Measurements from ENCODE around the gene CD207. TPM values are rescaled to one million over a fixed set of nuclear protein-coding genes. Genes with fewer than 3 reads are reported as not detected.

Gene CD207
- total and polyA plus RNA-seq, 2 experiments from 2014 or later = not detected

- no peaks in the 10 kb centered on the region for H3K9me3 ChIP-seq (ENCODE audit: low read depth)
- no peak overlapping the region for H2AFZ ChIP-seq
- H3K27ac ChIP-seq = no peak overlapping the region
- no peaks in the 10 kb centered on the region for H3K79me2 ChIP-seq
- H3K27me3 ChIP-seq = no peaks in the 10 kb centered on the region
- no peak for TF ChIP-seq CTCF (IDR thresholded peaks at IDR 0.05; ENCODE audit: poor library complexity)
- H3K4me3 ChIP-seq = no peak overlapping the region
- H3K4me2 ChIP-seq = no peak overlapping the region
- no peaks in the 10 kb centered on the region for H3K9me2 ChIP-seq (replicated peaks; ENCODE audit: insufficient read depth)
- no peaks in the 10 kb centered on the region for H3K36me3 ChIP-seq (replicated peaks; ENCODE audit: insufficient read depth, low read depth)
- no peaks in the 10 kb centered on the region for H4K20me1 ChIP-seq (ENCODE audit: insufficient read depth, poor library complexity, severe bottlenecking)
- 90% methylated on average over 8 of the region's 8 CpGs for WGBS (ENCODE audit: low lambda C conversion rate, missing lambda C conversion rate)
- no peaks in the 10 kb centered on the region for H3K4me1 ChIP-seq (ENCODE audit: insufficient read depth)
- DNase-seq (ENCODE audit: low spot score) = no peak
These were observed 12.8 kb downstream of the CD207 start for GRCh38 chr2:70822843-70823242.

GRCh38 chr2:70820499-70820898 is 15.1 kb downstream of the CD207 start, which contains the start of gene CLEC4F:
Gene CLEC4F, minus strand, starts transcription at chr2:70820599. Its CDS starts 76 bp downstream, at chr2:70820523.
- no peaks in the 10 kb centered on the region for H3K36me3 ChIP-seq (replicated peaks; ENCODE audit: insufficient read depth, low read depth)
- H4K20me1 ChIP-seq (ENCODE audit: insufficient read depth, poor library complexity, severe bottlenecking) = no peaks in the 10 kb centered on the region
- no peaks in the 10 kb centered on the region for H3K9me3 ChIP-seq (ENCODE audit: low read depth)
- 85% methylated on average over 6 of the region's 7 CpGs for WGBS (ENCODE audit: low lambda C conversion rate, missing lambda C conversion rate)
- H3K79me2 ChIP-seq = no peaks in the 10 kb centered on the region
- H3K27ac ChIP-seq = no peak within 1 kb of the TSS
- no peak within 1 kb of the TSS for H2AFZ ChIP-seq
- H3K27me3 ChIP-seq = no peaks in the 10 kb centered on the region
- H3K4me1 ChIP-seq (ENCODE audit: insufficient read depth) = no peaks in the 10 kb centered on the region
- TF ChIP-seq EZH2 (IDR thresholded peaks at IDR 0.05; ENCODE audit: borderline replicate concordance) = no peak
- TF ChIP-seq EZH2phosphoT487 (IDR thresholded peaks at IDR 0.05; ENCODE audit: low read depth, severe bottlenecking, unreplicated experiment) = no peak
- no peak for TF ChIP-seq CTCF (IDR thresholded peaks at IDR 0.05; ENCODE audit: poor library complexity)
- no peak within 1 kb of the TSS for H3K4me3 ChIP-seq
- H3K9me2 ChIP-seq (replicated peaks; ENCODE audit: insufficient read depth) = no peaks in the 10 kb centered on the region
- DNase-seq (ENCODE audit: low spot score) = no peak
- no peak within 1 kb of the TSS for H3K4me2 ChIP-seq

GRCh38 chr2:70817284-70817954 is 18.2 kb downstream of the CD207 start:
- no peak overlapping the region for H3K4me3 ChIP-seq
- 90% methylated on average over 3 of the region's 3 CpGs for WGBS (ENCODE audit: low lambda C conversion rate, missing lambda C conversion rate)
- TF ChIP-seq EZH2 (IDR thresholded peaks at IDR 0.05; ENCODE audit: borderline replicate concordance) (no peak), CTCF (IDR thresholded peaks at IDR 0.05; ENCODE audit: poor library complexity) (no peak), EZH2phosphoT487 (IDR thresholded peaks at IDR 0.05; ENCODE audit: low read depth, severe bottlenecking, unreplicated experiment) (no peak)
- H3K27ac ChIP-seq = no peak overlapping the region
- no peaks in the 10 kb centered on the region for H4K20me1 ChIP-seq (ENCODE audit: insufficient read depth, poor library complexity, severe bottlenecking)
- no peak overlapping the region for H2AFZ ChIP-seq
- no peak overlapping the region for H3K4me2 ChIP-seq
- no peaks in the 10 kb centered on the region for H3K4me1 ChIP-seq (ENCODE audit: insufficient read depth)
- H3K27me3 ChIP-seq = no peaks in the 10 kb centered on the region
- H3K9me3 ChIP-seq (ENCODE audit: low read depth) = no peaks in the 10 kb centered on the region
- H3K9me2 ChIP-seq (replicated peaks; ENCODE audit: insufficient read depth) = no peaks in the 10 kb centered on the region
- DNase-seq (ENCODE audit: low spot score) = no peak
- no peaks in the 10 kb centered on the region for H3K36me3 ChIP-seq (replicated peaks; ENCODE audit: insufficient read depth, low read depth)
- H3K79me2 ChIP-seq = no peaks in the 10 kb centered on the region
